Astrocyte of the spinal cord (primary cell): Measurements from ENCODE around the gene AGPAT1.
"Not testable (repeated sequence)": the region's sequence is repeated elsewhere in the genome, so short reads cannot be mapped to it uniquely, and the experiment has no call there.

Experiments used
- DNase-seq: peaks from one replicate; pipeline ENCODE4 v3.0.0; 2011; ENCODE audit warnings: low read depth, low spot score
- H3K4me3 ChIP-seq: 2 replicates; pipeline ENCODE4 v1.5.1; 2011; ENCODE audit warnings: low read depth, mild to moderate bottlenecking, low read length, moderate library complexity
- in situ Hi-C: cut with HindIII; loops from 2 replicates; pipeline ENCODE4 v1.10.0; 2017; ENCODE audit warnings: low sequenced_read_pairs
- TF ChIP-seq, protein P1 (sequence below): IDR thresholded peaks from 2 replicates; pipeline ENCODE4 v1.5.1; 2012; ENCODE audit warnings: low read depth, mild to moderate bottlenecking, low read length, inconsistent platforms

Gene AGPAT1

DNA sequence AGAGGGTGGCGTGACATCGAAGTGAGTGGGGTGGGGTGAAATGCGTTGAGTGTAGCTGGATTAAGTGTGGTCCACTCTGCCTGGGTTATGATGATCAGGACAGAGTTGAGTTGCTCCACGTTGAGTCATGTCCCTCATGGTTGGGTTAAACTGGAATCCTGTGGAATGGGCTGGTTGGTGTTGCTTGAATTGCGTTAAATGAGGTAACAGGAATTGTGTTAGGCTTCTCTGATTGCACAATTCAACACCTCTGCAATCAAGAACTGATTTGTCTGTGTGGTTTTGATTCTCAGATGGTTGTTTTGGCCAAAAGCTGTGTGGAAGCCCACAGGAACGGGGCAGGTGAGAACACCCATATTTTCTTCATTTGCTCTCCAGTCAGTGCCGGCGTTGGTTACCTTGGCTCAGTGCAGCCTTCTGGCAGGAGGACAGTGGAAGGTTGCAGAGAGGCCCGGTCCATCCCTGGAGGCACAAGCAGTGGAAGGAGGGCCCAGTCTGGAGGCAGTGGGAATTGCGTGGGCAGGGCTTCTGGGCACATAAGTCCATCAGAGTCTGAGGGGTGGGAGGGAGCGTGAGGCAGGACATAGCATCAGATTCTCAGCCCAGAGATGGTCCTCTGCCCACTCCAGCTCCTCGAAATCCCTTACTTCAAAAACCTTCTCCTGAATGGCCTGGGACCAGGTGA, 36.3 kb upstream of the AGPAT1 start:
- no peak overlapping the region for H3K4me3 ChIP-seq
- no peak for DNase-seq
- TF ChIP-seq, protein P1, sequence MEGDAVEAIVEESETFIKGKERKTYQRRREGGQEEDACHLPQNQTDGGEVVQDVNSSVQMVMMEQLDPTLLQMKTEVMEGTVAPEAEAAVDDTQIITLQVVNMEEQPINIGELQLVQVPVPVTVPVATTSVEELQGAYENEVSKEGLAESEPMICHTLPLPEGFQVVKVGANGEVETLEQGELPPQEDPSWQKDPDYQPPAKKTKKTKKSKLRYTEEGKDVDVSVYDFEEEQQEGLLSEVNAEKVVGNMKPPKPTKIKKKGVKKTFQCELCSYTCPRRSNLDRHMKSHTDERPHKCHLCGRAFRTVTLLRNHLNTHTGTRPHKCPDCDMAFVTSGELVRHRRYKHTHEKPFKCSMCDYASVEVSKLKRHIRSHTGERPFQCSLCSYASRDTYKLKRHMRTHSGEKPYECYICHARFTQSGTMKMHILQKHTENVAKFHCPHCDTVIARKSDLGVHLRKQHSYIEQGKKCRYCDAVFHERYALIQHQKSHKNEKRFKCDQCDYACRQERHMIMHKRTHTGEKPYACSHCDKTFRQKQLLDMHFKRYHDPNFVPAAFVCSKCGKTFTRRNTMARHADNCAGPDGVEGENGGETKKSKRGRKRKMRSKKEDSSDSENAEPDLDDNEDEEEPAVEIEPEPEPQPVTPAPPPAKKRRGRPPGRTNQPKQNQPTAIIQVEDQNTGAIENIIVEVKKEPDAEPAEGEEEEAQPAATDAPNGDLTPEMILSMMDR = no peak
- in situ Hi-C loops = no loop called here

GRCh38 chr6:32211432-32211831, 35.5 kb upstream of the AGPAT1 start:
- H3K4me3 ChIP-seq, in situ Hi-C loops, DNase-seq: not testable (repeated sequence)

GRCh38 chr6:32210191-32210601, 34.3 kb upstream of the AGPAT1 start:
- DNase-seq = no peak
- TF ChIP-seq, protein P1 = no peak
- no peak overlapping the region for H3K4me3 ChIP-seq
- in situ Hi-C loops = no loop called here

DNA sequence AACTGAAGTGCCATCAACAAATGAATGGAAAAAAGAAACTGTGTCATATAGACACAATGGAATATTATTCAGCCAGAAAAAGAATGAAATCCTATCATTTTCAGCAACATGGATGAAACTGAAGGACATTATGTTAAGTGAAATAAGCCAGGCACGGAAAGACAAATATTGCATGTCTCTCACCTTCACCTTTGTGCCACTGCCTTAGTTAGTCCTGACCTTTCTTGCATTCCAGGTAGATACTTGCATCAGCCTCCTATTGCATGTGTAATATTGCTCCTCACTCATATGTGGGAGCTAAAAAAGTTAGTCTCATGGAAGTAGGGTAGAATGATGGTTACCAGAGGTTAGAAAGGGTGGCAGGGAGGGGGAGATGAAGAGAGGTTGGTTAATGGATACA, 33.1 kb upstream of the AGPAT1 start:
- in situ Hi-C loops = no loop called here
- no peak for DNase-seq
- no peak overlapping the region for H3K4me3 ChIP-seq
- TF ChIP-seq, protein P1 = no peak

DNA sequence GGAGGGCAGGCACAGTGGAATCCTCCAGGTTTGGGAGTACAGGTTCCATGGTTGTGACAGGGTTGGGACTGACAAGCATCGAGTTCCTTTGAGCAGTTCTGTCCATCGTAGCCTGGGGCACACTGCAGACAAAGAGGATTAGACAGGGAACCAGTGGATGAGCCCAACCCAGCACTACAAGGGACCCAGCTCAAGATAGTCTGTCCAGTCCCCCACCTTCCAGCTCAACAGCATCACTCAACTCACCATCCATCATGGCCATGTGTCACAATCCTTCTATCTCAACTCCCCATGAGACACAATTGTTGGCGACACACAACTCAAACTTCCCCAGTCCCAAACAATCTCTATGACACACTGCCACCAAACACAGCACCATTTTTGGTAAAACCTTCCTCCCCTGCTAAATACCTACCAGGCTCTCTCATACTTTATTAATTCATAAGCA, 28.4 kb upstream of the AGPAT1 start:
- TF ChIP-seq, protein P1 = no peak
- no peak overlapping the region for H3K4me3 ChIP-seq
- DNase-seq = no peak
- in situ Hi-C loops = no loop called here

GRCh38 chr6:32203426-32204267, 27.8 kb upstream of the AGPAT1 start:
- H3K4me3 ChIP-seq = no peak overlapping the region
- TF ChIP-seq, protein P1 = no peak
- in situ Hi-C loops = no loop called here
- no peak for DNase-seq

GRCh38 chr6:32202186-32202585, 26.3 kb upstream of the AGPAT1 start:
- H3K4me3 ChIP-seq = no peak overlapping the region
- in situ Hi-C loops = no loop called here
- TF ChIP-seq, protein P1 = no peak
- no peak for DNase-seq
